Right atrium auricular region (tissue), 2 donors: ENCODE results near the gene ZNF732. TPM values are rescaled to one million over a fixed set of nuclear protein-coding genes. Genes with fewer than 3 reads are reported as not detected.
A peak's percentile ranks its signal among the peaks of the same experiment; 100 is the strongest.
"Not testable (repeated sequence)": the region's sequence is repeated elsewhere in the genome, so short reads cannot be mapped to it uniquely, and the experiment has no call there.

Experiments used
- DNase-seq: peaks from one replicate; pipeline ENCODE4 v3.0.0-alpha.2; 2019; ENCODE audit warnings: low spot score
- H3K27ac ChIP-seq, 2 donors: fragments of 200-600 bp; sonication (generic); 1 replicate in 1 of 2; 2 replicates in 1 of 2; pipeline ENCODE4 v1.5.1; 2016 to 2019
- H3K27me3 ChIP-seq, 2 donors: fragments of 200-600 bp; sonication (generic); one replicate each; pipeline versions ENCODE4 v1.5.1 to v1.6.0; 2017 to 2019
- H3K36me3 ChIP-seq: fragments of 200-600 bp; sonication (generic); one replicate; pipeline ENCODE4 v1.5.1; 2016
- H3K4me1 ChIP-seq, 2 donors: fragments of 200-600 bp; sonication (generic); one replicate each; pipeline versions ENCODE4 v1.5.1 to v1.6.0; 2017 to 2019
- H3K4me3 ChIP-seq, 2 donors: fragments of 200-600 bp; sonication (generic); 1 replicate in 1 of 2; 2 replicates in 1 of 2; pipeline ENCODE4 v1.5.1; 2017 to 2019; ENCODE audit warnings: mild to moderate bottlenecking in 1 of 2, moderate library complexity in 1 of 2
- H3K9me3 ChIP-seq, 2 donors: fragments of 200-600 bp; sonication (generic); one replicate each; pipeline ENCODE4 v1.5.1; 2019
- total RNA-seq, 2 donors: library from RNA; depleted of rRNA; stranded (reverse); fragments of >200 nt; gene quantifications; one replicate each; pipeline ENCODE4 v1.1.0, GENCODE V29; 2016
- TF ChIP-seq, protein P1 (sequence below), 2 donors: fragments of 200-600 bp; sonication (generic); IDR thresholded peaks; one replicate each; pipeline ENCODE4 v1.5.1; 2019; ENCODE audit warnings: antibody characterized with exemption in 2 of 2

The ZNF732 gene
- total RNA-seq, 2 donors from 2014 or later, result not detected

DNA sequence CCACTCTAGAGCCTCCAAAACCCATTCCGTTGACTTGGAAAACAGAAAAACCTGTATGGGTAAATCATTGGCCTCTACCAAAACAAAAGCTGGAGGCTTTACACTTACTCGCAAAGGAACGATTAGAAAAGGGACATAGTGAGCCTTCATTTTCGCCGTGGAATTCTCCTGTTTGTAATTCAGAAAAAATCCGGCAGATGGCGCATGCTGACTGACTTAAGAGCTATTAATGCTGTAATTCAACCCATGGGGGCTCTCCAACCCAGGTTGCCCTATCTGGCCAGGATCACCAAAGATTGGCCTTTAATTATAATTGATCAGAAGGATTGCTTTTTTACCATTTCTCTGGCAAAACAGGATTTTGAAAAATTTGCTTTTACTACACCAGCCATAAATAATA lies 60.8 kb downstream of the ZNF732 start:
- DNase-seq, result peak; percentile 63
- Histone ChIP-seq H3K27ac (no peak overlapping the region), H3K4me3 (no peak overlapping the region), H3K9me3 (peaks cover 0 to 25% of the 10 kb centered on the region in 2 donors), H3K36me3 (no peaks in the 10 kb centered on the region), H3K27me3 (no peaks in the 10 kb centered on the region), H3K4me1 (peaks cover 0 to 9% of the 10 kb centered on the region in 2 donors)
- TF ChIP-seq, protein P1, sequence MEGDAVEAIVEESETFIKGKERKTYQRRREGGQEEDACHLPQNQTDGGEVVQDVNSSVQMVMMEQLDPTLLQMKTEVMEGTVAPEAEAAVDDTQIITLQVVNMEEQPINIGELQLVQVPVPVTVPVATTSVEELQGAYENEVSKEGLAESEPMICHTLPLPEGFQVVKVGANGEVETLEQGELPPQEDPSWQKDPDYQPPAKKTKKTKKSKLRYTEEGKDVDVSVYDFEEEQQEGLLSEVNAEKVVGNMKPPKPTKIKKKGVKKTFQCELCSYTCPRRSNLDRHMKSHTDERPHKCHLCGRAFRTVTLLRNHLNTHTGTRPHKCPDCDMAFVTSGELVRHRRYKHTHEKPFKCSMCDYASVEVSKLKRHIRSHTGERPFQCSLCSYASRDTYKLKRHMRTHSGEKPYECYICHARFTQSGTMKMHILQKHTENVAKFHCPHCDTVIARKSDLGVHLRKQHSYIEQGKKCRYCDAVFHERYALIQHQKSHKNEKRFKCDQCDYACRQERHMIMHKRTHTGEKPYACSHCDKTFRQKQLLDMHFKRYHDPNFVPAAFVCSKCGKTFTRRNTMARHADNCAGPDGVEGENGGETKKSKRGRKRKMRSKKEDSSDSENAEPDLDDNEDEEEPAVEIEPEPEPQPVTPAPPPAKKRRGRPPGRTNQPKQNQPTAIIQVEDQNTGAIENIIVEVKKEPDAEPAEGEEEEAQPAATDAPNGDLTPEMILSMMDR (IDR thresholded peaks at IDR 0.05), result peak; percentile 60 to 79

DNA sequence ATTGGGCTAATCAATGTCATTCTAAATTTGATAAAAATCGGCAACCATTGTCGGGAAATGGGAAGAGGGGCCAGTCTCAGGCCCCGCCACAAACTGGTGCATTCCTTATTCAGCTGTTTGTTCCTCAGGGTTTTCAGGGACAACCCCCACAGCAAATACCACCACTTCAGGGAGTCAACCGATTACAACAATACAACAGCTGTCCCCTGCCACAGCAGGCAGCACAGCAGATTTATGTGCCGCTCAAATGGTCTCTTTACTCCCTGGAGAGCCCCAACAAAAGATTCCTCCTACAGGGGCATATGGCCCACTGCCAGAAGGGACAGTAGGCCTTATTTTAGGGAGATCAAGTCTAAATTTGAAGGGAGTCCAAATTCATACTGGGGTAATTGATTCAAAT lies 61.8 kb downstream of the ZNF732 start:
- DNase-seq, result no peak
- Histone ChIP-seq H3K4me1 (peaks cover 0 to 9% of the 10 kb centered on the region in 2 donors), H3K36me3 (no peaks in the 10 kb centered on the region), H3K27me3 (no peaks in the 10 kb centered on the region), H3K4me3 (no peak overlapping the region), H3K27ac (no peak overlapping the region), H3K9me3 (peaks cover 0 to 16% of the 10 kb centered on the region in 2 donors)
- TF ChIP-seq, protein P1 (IDR thresholded peaks at IDR 0.05), result no peak

DNA sequence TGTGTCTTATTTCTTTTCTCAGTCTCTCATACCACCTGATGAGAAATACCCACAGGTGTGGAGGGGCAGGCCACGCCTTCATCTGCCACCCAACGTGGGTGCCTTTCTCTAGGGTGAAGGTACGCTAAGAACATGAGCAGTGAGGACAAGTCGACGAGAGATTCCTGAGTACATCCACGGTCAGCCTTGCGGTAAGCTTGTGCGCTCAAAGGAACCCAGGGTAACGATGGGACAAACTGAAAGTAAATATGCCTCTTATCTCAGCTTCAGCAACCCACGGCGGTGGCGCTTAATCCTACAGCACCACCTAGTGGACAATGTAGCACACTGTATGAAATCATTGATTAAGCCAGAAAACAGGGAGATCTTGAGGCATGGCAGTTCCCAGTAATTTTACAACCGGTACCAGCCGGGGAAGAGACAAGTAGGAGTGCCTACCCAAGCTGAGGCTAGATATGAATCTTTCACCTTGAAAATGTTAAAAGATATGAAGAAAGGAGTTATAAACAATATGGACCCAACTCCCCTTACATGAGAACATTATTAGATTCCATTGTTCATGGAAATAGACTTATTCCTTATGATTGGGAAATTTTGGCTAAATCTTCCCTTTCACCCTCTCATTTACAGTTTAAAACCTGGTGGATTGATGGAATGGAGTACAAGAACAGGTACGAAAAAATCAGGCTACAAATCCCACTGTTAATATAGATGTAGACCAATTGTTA lies 63.0 kb downstream of the ZNF732 start:
- Histone ChIP-seq H3K27me3 (no peaks in the 10 kb centered on the region), H3K27ac (peak overlapping the region; percentile 36 to 62), H3K4me3 (peak overlapping the region; percentile 45 to 49), H3K9me3 (peaks cover 0 to 13% of the 10 kb centered on the region in 2 donors), H3K36me3 (no peaks in the 10 kb centered on the region), H3K4me1 (peaks cover 0 to 9% of the 10 kb centered on the region in 2 donors)
- TF ChIP-seq, protein P1 (IDR thresholded peaks at IDR 0.05), result peak; percentile 83 to 94
- DNase-seq, result peak; percentile 74

DNA sequence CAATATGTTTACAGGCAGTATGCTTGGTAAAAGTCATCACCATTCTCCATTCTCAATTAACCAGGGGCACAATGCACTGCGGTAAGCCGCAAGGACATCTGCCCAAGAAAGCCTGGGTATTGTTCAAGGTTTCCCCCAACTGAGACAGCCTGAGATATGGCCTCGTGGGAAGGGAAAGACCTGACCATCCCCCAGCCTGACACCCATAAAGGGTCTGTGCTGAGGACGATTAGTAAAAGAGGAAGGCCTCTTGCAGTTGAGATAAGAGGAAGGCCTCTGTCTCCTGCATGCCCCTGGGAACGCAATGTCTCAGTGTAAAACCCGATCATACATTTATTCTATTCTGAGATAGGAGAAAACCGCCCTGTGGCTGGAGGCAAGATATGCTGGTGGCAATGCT lies 63.9 kb downstream of the ZNF732 start:
- Histone ChIP-seq H3K27ac (peak overlapping the region in 1 of 2 donors; percentile 62), H3K4me3 (peak overlapping the region in 1 of 2 donors; percentile 49)
- not testable (repeated sequence) for DNase-seq

DNA sequence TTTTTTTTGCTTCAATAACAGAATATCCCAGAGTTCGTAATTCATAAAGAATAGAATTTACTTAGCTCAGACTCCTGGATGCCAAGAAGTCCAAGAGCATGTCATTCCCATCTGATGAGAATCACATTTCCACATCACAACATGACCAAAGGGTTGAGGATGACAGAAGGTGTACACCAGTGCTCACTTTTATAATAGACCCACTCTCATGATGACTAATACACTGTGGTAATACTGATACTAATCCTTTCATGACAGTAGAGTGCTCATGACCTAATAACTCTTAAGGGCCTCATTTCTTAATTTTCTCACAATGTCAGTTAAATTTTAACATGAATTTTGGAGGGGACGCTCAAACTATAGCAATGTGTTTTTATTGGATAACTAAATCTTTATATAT lies 69.2 kb downstream of the ZNF732 start:
- H3K36me3 ChIP-seq, result no peaks in the 10 kb centered on the region
- H3K4me3 ChIP-seq, result no peak overlapping the region
- H3K27ac ChIP-seq, result no peak overlapping the region
- TF ChIP-seq, protein P1 (IDR thresholded peaks at IDR 0.05), result no peak
- no peak for DNase-seq
- peaks cover 0 to 7% of the 10 kb centered on the region in 2 donors for H3K9me3 ChIP-seq
- H3K27me3 ChIP-seq, result no peaks in the 10 kb centered on the region
- no peaks in the 10 kb centered on the region for H3K4me1 ChIP-seq

More for the DNA sequence above, 63.9 kb downstream of the ZNF732 start:
- H3K27me3 ChIP-seq, H3K36me3 ChIP-seq, H3K4me1 ChIP-seq, H3K9me3 ChIP-seq: not testable (repeated sequence)

DNA sequence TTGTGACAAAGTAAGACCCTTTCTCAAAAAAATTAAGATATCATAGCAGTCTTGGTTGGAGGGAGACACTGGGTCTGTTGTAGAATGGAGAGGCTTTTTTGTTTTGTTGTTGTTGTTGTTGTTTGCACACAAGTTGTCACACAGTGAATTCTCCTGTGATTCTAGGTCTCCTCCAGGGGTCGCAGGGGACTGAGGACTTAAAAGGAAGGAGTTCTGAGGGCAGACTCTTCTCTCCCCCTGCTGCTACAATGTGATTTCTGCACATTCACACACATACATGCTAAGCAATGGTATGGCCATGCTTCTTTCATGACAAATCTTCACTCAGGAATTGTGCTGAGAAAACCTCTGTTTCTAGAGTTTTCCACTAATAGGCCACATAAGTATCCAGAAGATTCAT lies 71.1 kb downstream of the ZNF732 start:
- Histone ChIP-seq H3K27ac (no peak overlapping the region), H3K36me3 (no peaks in the 10 kb centered on the region), H3K27me3 (no peaks in the 10 kb centered on the region), H3K9me3 (peaks cover 0 to 12% of the 10 kb centered on the region in 2 donors), H3K4me3 (no peak overlapping the region), H3K4me1 (no peaks in the 10 kb centered on the region)
- no peak for DNase-seq
- TF ChIP-seq, protein P1 (IDR thresholded peaks at IDR 0.05), result no peak
